Measurements from ENCODE around the gene NEK11. TPM values are rescaled to one million over a fixed set of nuclear protein-coding genes. Genes with fewer than 3 reads are reported as not detected.

NEK11 gene
- total RNA-seq, 2 donors from 2014 or later = 7.4 to 14.0 TPM

DNA sequence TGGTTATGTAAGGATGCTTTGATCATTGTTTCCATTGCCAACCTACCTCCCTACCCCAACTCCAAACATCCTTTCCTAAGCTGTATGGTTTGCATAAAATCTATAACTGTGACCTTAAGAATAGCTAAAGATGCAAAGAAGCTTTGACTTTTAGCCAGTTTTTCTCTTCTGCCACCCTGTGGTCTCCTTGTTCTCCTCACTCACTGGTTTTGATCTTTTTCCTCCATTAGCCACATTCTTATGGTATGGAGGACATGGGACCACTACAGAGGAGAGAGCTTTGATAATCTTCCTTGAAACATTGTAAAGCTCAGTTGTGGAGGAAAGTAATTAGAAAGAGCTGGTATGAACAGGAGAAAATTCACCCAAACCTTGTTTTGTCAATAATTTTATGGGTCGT lies 115.9 kb downstream of the NEK11 start:
- H3K27ac ChIP-seq = no peak overlapping the region
- TF ChIP-seq, protein P1, sequence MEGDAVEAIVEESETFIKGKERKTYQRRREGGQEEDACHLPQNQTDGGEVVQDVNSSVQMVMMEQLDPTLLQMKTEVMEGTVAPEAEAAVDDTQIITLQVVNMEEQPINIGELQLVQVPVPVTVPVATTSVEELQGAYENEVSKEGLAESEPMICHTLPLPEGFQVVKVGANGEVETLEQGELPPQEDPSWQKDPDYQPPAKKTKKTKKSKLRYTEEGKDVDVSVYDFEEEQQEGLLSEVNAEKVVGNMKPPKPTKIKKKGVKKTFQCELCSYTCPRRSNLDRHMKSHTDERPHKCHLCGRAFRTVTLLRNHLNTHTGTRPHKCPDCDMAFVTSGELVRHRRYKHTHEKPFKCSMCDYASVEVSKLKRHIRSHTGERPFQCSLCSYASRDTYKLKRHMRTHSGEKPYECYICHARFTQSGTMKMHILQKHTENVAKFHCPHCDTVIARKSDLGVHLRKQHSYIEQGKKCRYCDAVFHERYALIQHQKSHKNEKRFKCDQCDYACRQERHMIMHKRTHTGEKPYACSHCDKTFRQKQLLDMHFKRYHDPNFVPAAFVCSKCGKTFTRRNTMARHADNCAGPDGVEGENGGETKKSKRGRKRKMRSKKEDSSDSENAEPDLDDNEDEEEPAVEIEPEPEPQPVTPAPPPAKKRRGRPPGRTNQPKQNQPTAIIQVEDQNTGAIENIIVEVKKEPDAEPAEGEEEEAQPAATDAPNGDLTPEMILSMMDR (IDR thresholded peaks at IDR 0.05) = no peak
- no peak for TF ChIP-seq POLR2A (IDR thresholded peaks at IDR 0.05)
- TF ChIP-seq POLR2AphosphoS5 (IDR thresholded peaks at IDR 0.05) = no peak
- H3K4me1 ChIP-seq (replicated peaks) = no peaks in the 10 kb centered on the region
- WGBS = 95% methylated on average over 1 of the region's 1 CpG
- H3K36me3 ChIP-seq = no peaks in the 10 kb centered on the region
- no peak for DNase-seq (ENCODE audit: low spot score)
- no peaks in the 10 kb centered on the region for H3K27me3 ChIP-seq (replicated peaks; ENCODE audit: insufficient read depth)
- no peaks in the 10 kb centered on the region for H3K9me3 ChIP-seq
- intact Hi-C loops (cut with DNase I) = no loop called here
- H3K4me3 ChIP-seq = no peak overlapping the region

DNA sequence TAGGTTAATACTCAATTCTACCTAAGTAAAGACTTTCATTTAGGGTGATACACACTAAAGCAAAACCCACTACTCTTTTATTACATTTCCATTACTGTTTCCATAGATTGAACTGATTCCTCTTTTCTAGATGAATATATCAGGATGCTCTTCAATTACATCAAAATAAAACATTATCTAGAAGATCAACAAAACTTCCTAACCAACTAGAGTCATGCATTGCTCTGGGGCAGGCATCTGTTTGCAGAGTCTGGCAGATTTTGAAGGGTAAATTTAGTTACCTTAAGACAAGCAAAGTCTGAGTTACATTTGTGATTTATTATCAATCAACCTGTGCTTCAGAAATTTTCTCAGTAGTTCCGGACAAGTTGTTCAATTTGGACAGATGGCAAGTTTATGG lies 117.1 kb downstream of the NEK11 start:
- Histone ChIP-seq H3K4me3 (no peak overlapping the region), H3K27ac (no peak overlapping the region), H3K27me3 (replicated peaks; ENCODE audit: insufficient read depth) (no peaks in the 10 kb centered on the region), H3K36me3 (no peaks in the 10 kb centered on the region), H3K4me1 (replicated peaks) (no peaks in the 10 kb centered on the region), H3K9me3 (no peaks in the 10 kb centered on the region)
- TF ChIP-seq POLR2AphosphoS5 (IDR thresholded peaks at IDR 0.05) (no peak), POLR2A (IDR thresholded peaks at IDR 0.05) (no peak)
- TF ChIP-seq, protein P1 (IDR thresholded peaks at IDR 0.05) = no peak
- intact Hi-C loops (cut with DNase I) = no loop called here
- no peak for DNase-seq (ENCODE audit: low spot score)
- WGBS = 59% methylated on average over 1 of the region's 1 CpG

DNA sequence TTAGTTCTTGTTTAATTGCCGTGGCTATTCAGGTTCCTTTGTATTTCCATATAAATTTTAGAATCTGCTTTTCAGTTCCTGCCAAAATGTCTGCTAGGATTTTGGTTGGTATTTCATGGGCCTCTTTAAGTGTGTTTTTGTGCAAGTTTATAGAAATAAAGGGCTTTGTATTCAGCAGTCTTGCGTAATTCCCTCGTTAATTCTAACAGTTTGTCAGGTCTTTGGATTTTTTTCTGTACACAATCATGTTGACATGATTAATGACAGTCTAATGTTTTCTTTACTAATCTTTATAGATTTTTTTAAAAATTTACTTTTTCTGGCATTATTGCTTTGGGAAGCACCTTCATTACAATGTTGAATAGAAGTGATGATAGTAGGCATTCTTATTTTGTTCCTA lies 120.9 kb downstream of the NEK11 start:
- Histone ChIP-seq H3K27me3 (replicated peaks; ENCODE audit: insufficient read depth) (no peaks in the 10 kb centered on the region), H3K4me1 (replicated peaks) (no peaks in the 10 kb centered on the region), H3K27ac (no peak overlapping the region), H3K9me3 (no peaks in the 10 kb centered on the region), H3K36me3 (no peaks in the 10 kb centered on the region), H3K4me3 (no peak overlapping the region)
- WGBS = 29% methylated on average over 3 of the region's 3 CpGs
- no peak for DNase-seq (ENCODE audit: low spot score)
- intact Hi-C loops (cut with DNase I) = no loop called here
- no peak for TF ChIP-seq POLR2A (IDR thresholded peaks at IDR 0.05)
- TF ChIP-seq, protein P1 (IDR thresholded peaks at IDR 0.05) = no peak

DNA sequence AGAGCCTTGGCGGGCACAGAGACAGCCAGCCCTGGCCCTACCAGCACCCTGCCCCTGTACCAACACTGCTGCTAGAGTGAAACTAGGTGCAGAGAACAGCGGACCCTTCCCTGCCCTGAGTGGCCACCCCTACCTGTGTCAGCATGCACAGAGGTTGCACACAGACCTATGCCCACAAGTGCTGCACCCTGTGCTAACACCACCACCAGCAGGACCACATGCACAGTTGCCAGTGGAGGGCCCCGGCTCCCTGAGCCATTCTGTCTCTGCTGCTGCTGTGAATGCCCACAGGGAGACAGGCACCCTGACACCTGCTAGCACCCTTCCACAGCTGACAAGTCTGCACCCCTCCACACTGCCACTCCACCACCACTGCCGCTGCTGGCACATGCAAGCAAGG lies 131.8 kb downstream of the NEK11 start:
- TF ChIP-seq, protein P1 (IDR thresholded peaks at IDR 0.05) = no peak
- TF ChIP-seq POLR2AphosphoS5 (IDR thresholded peaks at IDR 0.05) (no peak), POLR2A (IDR thresholded peaks at IDR 0.05) (no peak)
- Histone ChIP-seq H3K4me3 (no peak overlapping the region), H3K4me1 (replicated peaks) (no peaks in the 10 kb centered on the region), H3K36me3 (no peaks in the 10 kb centered on the region), H3K27ac (no peak overlapping the region), H3K9me3 (no peaks in the 10 kb centered on the region), H3K27me3 (replicated peaks; ENCODE audit: insufficient read depth) (no peaks in the 10 kb centered on the region)
- 98% methylated on average over 4 of the region's 4 CpGs for WGBS
- no peak for DNase-seq (ENCODE audit: low spot score)
- intact Hi-C loops (cut with DNase I) = no loop called here

DNA sequence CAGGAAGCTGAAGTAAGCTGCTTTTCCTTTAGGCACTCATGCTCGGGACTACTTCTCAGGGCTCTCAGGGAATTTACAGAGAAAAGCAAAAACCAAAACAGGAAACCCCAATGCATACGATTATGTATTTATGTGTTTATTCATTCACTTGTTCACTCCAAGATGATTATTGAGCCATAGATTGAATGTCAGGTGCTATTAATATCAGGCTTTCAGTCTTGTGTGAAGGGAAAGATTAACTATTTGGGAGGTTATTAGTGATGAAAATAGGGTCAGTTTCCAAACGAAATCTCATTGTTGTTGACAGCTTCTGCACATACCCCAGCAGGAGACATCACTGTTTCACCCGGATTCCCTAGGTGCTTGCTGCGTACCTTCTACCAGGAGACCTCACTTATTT lies 135.8 kb downstream of the NEK11 start:
- Histone ChIP-seq H3K27me3 (replicated peaks; ENCODE audit: insufficient read depth) (no peaks in the 10 kb centered on the region), H3K36me3 (no peaks in the 10 kb centered on the region), H3K9me3 (no peaks in the 10 kb centered on the region), H3K27ac (no peak overlapping the region), H3K4me3 (no peak overlapping the region), H3K4me1 (replicated peaks) (no peaks in the 10 kb centered on the region)
- intact Hi-C loops (cut with DNase I) = no loop called here
- TF ChIP-seq POLR2AphosphoS5 (IDR thresholded peaks at IDR 0.05) = no peak
- no peak for TF ChIP-seq POLR2A (IDR thresholded peaks at IDR 0.05)
- TF ChIP-seq, protein P1 (IDR thresholded peaks at IDR 0.05) = no peak
- 79% methylated on average over 5 of the region's 5 CpGs for WGBS
- no peak for DNase-seq (ENCODE audit: low spot score)

All from prostate gland (tissue), 2 donors.